Ishikawa (cell line): ENCODE results near the gene RGCC.

Experiments used
- CEBPB ChIP-seq: IDR thresholded peaks from 2 replicates; pipeline ENCODE4 v1.6.1; 2012
- EGR1 ChIP-seq: IDR thresholded peaks from 2 replicates; pipeline ENCODE4 v1.6.1; 2012
- FOXM1 ChIP-seq: IDR thresholded peaks from 2 replicates; pipeline ENCODE4 v1.6.1; 2012; ENCODE audit warnings: low read depth, borderline replicate concordance
- NFIC ChIP-seq: IDR thresholded peaks from 2 replicates; pipeline ENCODE4 v1.6.1; 2012
- RAD21 ChIP-seq: IDR thresholded peaks from 2 replicates; pipeline ENCODE4 v1.6.1; 2012; ENCODE audit warnings: low read depth
- TAF1 ChIP-seq: IDR thresholded peaks from 2 replicates; pipeline ENCODE4 v1.6.1; 2012; ENCODE audit warnings: low read depth, mild to moderate bottlenecking
- TCF12 ChIP-seq: IDR thresholded peaks from 2 replicates; pipeline ENCODE4 v1.6.1; 2012; ENCODE audit warnings: low read depth
- TEAD4 ChIP-seq: IDR thresholded peaks from 2 replicates; pipeline ENCODE4 v1.6.1; 2012
- TF ChIP-seq, protein P1 (sequence below): IDR thresholded peaks from 2 replicates; pipeline ENCODE4 v1.6.1; 2012; ENCODE audit warnings: low read depth, mild to moderate bottlenecking

DNA sequence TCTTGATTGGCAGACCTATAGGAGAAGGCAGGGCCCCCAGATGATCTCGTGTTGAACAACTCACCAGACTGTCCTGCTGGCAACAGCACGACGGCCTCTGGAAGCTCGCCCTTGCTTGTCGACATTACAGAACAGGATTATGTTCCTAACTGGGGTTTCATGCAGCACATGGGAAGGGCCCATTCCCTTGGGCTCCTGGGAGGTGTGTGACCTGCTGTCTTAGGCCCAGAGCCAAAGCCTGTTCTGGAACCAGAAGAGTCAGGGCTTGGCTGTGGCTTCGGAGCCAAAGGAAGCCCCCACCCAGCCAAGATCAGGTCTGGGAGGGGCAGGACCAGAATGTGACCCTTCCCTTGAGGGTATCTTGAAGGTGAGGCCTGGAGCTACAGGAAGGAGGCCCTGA is 36.9 kb downstream of the RGCC start:
- TF ChIP-seq RAD21 (no peak), NFIC (no peak), EGR1 (no peak), FOXM1 (no peak), CEBPB (no peak), TEAD4 (no peak), TCF12 (no peak), TAF1 (no peak)
- TF ChIP-seq, protein P1, sequence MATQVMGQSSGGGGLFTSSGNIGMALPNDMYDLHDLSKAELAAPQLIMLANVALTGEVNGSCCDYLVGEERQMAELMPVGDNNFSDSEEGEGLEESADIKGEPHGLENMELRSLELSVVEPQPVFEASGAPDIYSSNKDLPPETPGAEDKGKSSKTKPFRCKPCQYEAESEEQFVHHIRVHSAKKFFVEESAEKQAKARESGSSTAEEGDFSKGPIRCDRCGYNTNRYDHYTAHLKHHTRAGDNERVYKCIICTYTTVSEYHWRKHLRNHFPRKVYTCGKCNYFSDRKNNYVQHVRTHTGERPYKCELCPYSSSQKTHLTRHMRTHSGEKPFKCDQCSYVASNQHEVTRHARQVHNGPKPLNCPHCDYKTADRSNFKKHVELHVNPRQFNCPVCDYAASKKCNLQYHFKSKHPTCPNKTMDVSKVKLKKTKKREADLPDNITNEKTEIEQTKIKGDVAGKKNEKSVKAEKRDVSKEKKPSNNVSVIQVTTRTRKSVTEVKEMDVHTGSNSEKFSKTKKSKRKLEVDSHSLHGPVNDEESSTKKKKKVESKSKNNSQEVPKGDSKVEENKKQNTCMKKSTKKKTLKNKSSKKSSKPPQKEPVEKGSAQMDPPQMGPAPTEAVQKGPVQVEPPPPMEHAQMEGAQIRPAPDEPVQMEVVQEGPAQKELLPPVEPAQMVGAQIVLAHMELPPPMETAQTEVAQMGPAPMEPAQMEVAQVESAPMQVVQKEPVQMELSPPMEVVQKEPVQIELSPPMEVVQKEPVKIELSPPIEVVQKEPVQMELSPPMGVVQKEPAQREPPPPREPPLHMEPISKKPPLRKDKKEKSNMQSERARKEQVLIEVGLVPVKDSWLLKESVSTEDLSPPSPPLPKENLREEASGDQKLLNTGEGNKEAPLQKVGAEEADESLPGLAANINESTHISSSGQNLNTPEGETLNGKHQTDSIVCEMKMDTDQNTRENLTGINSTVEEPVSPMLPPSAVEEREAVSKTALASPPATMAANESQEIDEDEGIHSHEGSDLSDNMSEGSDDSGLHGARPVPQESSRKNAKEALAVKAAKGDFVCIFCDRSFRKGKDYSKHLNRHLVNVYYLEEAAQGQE, result no peak
